ENCODE measurements around the gene SELENOK. TPM values are rescaled to one million over a fixed set of nuclear protein-coding genes. Genes with fewer than 3 reads are reported as not detected.

Gene SELENOK
- total and polyA plus RNA-seq, 2 of the 13 experiments (the other 11 are each of a cell fraction or from before 2014, with no cell fraction given): 67.0 to 81.0 TPM

DNA sequence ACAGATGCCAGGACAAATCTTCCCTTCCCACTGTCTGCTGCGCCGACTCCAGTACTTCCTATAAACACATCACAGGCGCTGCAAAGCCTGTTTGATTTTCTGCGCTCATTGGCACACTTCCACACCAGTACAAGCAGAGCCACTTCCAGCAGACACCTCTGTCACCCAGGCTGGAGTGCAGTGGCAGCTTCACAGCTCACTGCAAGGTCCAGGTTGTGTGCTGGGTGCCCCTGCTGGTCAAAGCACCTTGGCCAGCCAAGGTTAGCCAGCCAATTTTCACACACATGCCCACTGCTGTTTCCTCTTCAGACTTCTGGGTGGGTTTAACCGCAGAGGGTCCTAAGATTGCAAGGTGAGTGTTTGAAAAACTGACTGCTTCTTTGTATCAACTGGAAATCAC lies 50.4 kb downstream of the SELENOK start (continued):
- TF ChIP-seq, protein P1, sequence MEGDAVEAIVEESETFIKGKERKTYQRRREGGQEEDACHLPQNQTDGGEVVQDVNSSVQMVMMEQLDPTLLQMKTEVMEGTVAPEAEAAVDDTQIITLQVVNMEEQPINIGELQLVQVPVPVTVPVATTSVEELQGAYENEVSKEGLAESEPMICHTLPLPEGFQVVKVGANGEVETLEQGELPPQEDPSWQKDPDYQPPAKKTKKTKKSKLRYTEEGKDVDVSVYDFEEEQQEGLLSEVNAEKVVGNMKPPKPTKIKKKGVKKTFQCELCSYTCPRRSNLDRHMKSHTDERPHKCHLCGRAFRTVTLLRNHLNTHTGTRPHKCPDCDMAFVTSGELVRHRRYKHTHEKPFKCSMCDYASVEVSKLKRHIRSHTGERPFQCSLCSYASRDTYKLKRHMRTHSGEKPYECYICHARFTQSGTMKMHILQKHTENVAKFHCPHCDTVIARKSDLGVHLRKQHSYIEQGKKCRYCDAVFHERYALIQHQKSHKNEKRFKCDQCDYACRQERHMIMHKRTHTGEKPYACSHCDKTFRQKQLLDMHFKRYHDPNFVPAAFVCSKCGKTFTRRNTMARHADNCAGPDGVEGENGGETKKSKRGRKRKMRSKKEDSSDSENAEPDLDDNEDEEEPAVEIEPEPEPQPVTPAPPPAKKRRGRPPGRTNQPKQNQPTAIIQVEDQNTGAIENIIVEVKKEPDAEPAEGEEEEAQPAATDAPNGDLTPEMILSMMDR (CRISPR knock-in tag; IDR thresholded peaks at IDR 0.05): peak; percentile 71
- no peak for TF ChIP-seq GTF2F1 (IDR thresholded peaks at IDR 0.05; ENCODE audit: low read length)
- peak; percentile 41; the same call in 1 of the 2 replicates for TF ChIP-seq BORCS8-MEF2B (CRISPR knock-in tag; IDR thresholded peaks at IDR 0.05)
- TF ChIP-seq CBX5 (CRISPR knock-in tag; IDR thresholded peaks at IDR 0.05; ENCODE audit: borderline replicate concordance): peak; percentile 20; the same call in 1 of the 2 replicates
- TF ChIP-seq ZBTB38 (CRISPR knock-in tag; IDR thresholded peaks at IDR 0.05): peak; percentile 34; the same call in 1 of the 2 replicates
- no peak for TF ChIP-seq KLF16 (CRISPR knock-in tag; IDR thresholded peaks at IDR 0.05)
- TF ChIP-seq ZNF205 (CRISPR knock-in tag; IDR thresholded peaks at IDR 0.05): peak; percentile 95
- TF ChIP-seq SRSF4 (IDR thresholded peaks at IDR 0.05; ENCODE audit: low read depth, low read length, poor library complexity, severe bottlenecking): no peak
- TF ChIP-seq, protein P2, sequence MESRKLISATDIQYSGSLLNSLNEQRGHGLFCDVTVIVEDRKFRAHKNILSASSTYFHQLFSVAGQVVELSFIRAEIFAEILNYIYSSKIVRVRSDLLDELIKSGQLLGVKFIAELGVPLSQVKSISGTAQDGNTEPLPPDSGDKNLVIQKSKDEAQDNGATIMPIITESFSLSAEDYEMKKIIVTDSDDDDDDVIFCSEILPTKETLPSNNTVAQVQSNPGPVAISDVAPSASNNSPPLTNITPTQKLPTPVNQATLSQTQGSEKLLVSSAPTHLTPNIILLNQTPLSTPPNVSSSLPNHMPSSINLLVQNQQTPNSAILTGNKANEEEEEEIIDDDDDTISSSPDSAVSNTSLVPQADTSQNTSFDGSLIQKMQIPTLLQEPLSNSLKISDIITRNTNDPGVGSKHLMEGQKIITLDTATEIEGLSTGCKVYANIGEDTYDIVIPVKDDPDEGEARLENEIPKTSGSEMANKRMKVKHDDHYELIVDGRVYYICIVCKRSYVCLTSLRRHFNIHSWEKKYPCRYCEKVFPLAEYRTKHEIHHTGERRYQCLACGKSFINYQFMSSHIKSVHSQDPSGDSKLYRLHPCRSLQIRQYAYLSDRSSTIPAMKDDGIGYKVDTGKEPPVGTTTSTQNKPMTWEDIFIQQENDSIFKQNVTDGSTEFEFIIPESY (CRISPR knock-in tag; IDR thresholded peaks at IDR 0.05): peak; percentile 55
- TF ChIP-seq SALL1 (CRISPR knock-in tag; IDR thresholded peaks at IDR 0.05): peak; percentile 27; the same call in 1 of the 2 replicates
- peak; percentile 23; the same call in 1 of the 2 replicates for TF ChIP-seq KDM5B (CRISPR knock-in tag; IDR thresholded peaks at IDR 0.05; ENCODE audit: borderline replicate concordance)
- no peak for TF ChIP-seq ZNF557 (CRISPR knock-in tag; IDR thresholded peaks at IDR 0.05)
- 0 out of 2 replicates have a peak, but pooled peaks have one; percentile 33 for TF ChIP-seq ZSCAN21 (CRISPR knock-in tag; IDR thresholded peaks at IDR 0.05; ENCODE audit: borderline replicate concordance)
- TF ChIP-seq REPIN1 (CRISPR knock-in tag; IDR thresholded peaks at IDR 0.05; ENCODE audit: borderline replicate concordance, low read depth): 0 out of 2 replicates have a peak, but pooled peaks have one; percentile 49
- no peak for TF ChIP-seq JARID2 (CRISPR knock-in tag; IDR thresholded peaks at IDR 0.05; ENCODE audit: insufficient replicate concordance)
- TF ChIP-seq STAG1 (CRISPR knock-in tag; IDR thresholded peaks at IDR 0.05): peak; percentile 53
- TF ChIP-seq, protein P3, sequence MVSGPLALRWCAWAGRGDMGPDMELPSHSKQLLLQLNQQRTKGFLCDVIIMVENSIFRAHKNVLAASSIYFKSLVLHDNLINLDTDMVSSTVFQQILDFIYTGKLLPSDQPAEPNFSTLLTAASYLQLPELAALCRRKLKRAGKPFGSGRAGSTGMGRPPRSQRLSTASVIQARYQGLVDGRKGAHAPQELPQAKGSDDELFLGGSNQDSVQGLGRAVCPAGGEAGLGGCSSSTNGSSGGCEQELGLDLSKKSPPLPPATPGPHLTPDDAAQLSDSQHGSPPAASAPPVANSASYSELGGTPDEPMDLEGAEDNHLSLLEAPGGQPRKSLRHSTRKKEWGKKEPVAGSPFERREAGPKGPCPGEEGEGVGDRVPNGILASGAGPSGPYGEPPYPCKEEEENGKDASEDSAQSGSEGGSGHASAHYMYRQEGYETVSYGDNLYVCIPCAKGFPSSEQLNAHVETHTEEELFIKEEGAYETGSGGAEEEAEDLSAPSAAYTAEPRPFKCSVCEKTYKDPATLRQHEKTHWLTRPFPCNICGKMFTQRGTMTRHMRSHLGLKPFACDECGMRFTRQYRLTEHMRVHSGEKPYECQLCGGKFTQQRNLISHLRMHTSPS (CRISPR knock-in tag; IDR thresholded peaks at IDR 0.05; ENCODE audit: low read depth): peak; percentile 61
- peak; percentile 28; the same call in 1 of the 2 replicates for TF ChIP-seq TARDBP (CRISPR knock-in tag; IDR thresholded peaks at IDR 0.05)
- no peak for TF ChIP-seq KLF9 (CRISPR knock-in tag; IDR thresholded peaks at IDR 0.05; ENCODE audit: low read depth)
- TF ChIP-seq, protein P4, sequence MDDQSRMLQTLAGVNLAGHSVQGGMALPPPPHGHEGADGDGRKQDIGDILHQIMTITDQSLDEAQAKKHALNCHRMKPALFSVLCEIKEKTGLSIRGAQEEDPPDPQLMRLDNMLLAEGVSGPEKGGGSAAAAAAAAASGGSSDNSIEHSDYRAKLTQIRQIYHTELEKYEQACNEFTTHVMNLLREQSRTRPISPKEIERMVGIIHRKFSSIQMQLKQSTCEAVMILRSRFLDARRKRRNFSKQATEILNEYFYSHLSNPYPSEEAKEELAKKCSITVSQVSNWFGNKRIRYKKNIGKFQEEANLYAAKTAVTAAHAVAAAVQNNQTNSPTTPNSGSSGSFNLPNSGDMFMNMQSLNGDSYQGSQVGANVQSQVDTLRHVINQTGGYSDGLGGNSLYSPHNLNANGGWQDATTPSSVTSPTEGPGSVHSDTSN (CRISPR knock-in tag; IDR thresholded peaks at IDR 0.05; ENCODE audit: borderline replicate concordance): no peak
- peak; percentile 53 for TF ChIP-seq ZNF331 (CRISPR knock-in tag; IDR thresholded peaks at IDR 0.05)
- TF ChIP-seq TBX2 (CRISPR knock-in tag; IDR thresholded peaks at IDR 0.05; ENCODE audit: borderline replicate concordance): no peak
- no peak for TF ChIP-seq ZSCAN9 (CRISPR knock-in tag; IDR thresholded peaks at IDR 0.05; ENCODE audit: borderline replicate concordance)
- TF ChIP-seq RARA (CRISPR knock-in tag; IDR thresholded peaks at IDR 0.05): 0 out of 2 replicates have a peak, but pooled peaks have one; percentile 11
- 0 out of 2 replicates have a peak, but pooled peaks have one; percentile 38 for TF ChIP-seq MED1 (CRISPR knock-in tag; IDR thresholded peaks at IDR 0.05)
